ENCODE data around the gene ELN. TPM values are rescaled to one million over a fixed set of nuclear protein-coding genes. Genes with fewer than 3 reads are reported as not detected.
A peak's percentile ranks its signal among the peaks of the same experiment; 100 is the strongest.

Gene ELN
- total RNA-seq, 4 donors from 2014 or later = 46.5 to 152 (median 108) TPM

DNA sequence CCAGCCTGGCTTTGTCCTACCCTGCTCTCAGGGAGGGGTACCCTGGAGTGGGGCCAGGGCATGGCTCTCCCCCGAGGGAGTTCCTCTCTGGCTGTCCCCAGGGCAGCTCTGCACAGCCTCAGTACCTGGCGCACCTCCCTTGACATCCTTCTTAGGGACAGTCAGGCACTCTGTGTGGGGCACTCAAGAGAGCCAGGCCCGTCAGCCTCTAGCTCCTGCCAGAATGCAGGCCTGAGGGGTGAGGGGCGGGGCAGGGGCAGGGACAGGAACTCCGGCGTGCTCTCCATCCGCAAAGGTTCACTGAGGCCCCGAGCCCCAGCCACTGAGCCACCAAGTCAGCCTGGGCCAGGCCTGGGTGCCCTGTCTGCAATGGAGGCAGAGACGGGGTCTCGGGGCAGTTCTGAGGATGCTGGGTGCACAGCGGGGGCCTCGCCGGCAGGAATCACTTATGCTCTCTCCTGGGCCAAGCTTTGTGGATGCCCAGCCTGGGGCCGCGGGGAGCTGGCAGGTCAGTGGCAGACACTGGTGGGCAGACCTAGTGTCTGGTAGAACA is 65.8 kb downstream of the ELN start:
- 19 to 35% methylated on average over 12 to 14 of the region's 15 CpGs for WGBS, 2 donors

DNA sequence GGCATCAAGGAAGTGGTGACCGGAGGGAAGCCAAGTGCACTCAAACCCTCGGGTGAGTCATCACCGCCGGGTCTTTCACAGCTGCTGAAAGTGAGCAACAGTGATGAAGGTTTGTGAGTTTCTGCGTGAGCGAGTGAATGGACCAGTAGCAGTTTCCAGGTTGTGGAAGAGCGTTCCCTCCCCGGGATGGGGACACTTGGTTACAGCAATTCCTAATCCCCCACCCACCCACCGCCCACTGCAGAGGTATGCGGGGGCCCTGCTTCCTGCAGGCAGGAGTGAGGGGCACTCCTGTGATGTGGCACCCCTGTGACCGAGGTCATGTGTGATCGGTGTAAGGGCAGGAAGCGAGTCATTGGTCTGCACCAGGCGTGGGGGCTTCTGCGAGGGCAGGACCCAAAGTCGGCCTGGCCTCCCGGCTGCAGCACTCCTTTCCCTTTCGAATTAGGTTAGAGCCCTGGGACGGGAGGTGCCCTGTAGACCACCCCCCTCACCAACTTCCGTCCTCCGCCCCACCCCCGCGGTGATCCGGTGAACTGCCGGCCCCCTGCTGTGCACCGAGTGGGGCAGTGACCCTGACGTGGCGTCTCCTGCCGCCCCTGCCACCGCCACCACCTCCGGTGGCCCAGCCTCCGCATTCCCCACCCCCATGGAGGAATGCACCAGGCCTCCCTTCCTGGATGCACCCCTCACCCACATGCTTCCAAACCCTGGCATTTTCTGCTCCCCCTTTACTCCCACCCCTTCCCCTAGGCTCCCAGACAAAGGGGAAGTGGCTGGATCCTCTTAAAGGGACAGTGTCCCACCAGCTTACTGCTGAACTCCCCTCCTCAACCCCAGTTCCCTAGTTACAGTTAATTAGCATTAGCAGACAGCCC is 66.5 kb downstream of the ELN start:
- peak; percentile 65 to 73 for DNase-seq (ENCODE audit: low spot score in 2 of 2)
- peak overlapping the region; percentile 6 to 90 (median 74) for H3K27ac ChIP-seq

More for the DNA sequence above, 65.8 kb downstream of the ELN start:
- Histone ChIP-seq H3K27ac (peak overlapping the region; percentile 51 to 90 (median 74)), H3K36me3 (peaks cover 0 to 41% (median 0%) of the 10 kb centered on the region in 3 donors), H3K4me1 (peaks cover 0 to 37% (median 26%) of the 10 kb centered on the region in 4 donors), H3K27me3 (no peaks in the 10 kb centered on the region), H3K4me3 (peak overlapping the region; percentile 13 to 56 (median 34)), H3K9me3 (no peaks in the 10 kb centered on the region)
- TF ChIP-seq, protein P1, sequence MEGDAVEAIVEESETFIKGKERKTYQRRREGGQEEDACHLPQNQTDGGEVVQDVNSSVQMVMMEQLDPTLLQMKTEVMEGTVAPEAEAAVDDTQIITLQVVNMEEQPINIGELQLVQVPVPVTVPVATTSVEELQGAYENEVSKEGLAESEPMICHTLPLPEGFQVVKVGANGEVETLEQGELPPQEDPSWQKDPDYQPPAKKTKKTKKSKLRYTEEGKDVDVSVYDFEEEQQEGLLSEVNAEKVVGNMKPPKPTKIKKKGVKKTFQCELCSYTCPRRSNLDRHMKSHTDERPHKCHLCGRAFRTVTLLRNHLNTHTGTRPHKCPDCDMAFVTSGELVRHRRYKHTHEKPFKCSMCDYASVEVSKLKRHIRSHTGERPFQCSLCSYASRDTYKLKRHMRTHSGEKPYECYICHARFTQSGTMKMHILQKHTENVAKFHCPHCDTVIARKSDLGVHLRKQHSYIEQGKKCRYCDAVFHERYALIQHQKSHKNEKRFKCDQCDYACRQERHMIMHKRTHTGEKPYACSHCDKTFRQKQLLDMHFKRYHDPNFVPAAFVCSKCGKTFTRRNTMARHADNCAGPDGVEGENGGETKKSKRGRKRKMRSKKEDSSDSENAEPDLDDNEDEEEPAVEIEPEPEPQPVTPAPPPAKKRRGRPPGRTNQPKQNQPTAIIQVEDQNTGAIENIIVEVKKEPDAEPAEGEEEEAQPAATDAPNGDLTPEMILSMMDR (IDR thresholded peaks at IDR 0.05) = no peak
- TF ChIP-seq POLR2A (IDR thresholded peaks at IDR 0.05) (no peak), EP300 (IDR thresholded peaks at IDR 0.05) (no peak)
- no peak for DNase-seq (ENCODE audit: low spot score in 2 of 2)

DNA sequence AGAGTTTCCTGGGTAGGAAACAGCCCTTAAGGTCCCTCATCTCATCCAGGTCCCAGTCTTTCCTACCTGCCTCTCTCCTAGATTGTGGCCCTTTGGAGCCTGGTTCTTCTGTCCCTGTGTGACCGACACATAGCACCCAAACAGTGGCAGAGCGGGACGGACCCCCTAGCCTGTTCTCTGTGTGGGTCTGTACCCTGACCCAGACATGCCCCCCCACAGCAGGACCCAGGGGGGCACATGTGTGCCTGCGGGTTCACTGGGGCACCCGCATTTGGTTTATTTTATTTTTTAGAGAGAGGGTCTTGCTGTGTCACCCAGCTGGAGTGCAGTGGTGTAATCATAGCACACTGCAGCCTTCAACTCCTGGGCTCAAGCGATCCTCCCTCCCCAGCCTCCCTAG is 67.2 kb downstream of the ELN start:
- Histone ChIP-seq H3K27ac (peak overlapping the region in 3 of 4 donors; percentile 69 to 90 (median 78)), H3K27me3 (no peaks in the 10 kb centered on the region), H3K9me3 (no peaks in the 10 kb centered on the region), H3K4me1 (peaks cover 0 to 37% (median 26%) of the 10 kb centered on the region in 4 donors), H3K36me3 (peaks cover 0 to 43% (median 0%) of the 10 kb centered on the region in 3 donors), H3K4me3 (peak overlapping the region in 3 of 4 donors; percentile 23 to 56 (median 44))
- TF ChIP-seq EP300 (IDR thresholded peaks at IDR 0.05) = no peak
- TF ChIP-seq, protein P1 (IDR thresholded peaks at IDR 0.05) = no peak
- TF ChIP-seq POLR2A (IDR thresholded peaks at IDR 0.05) = no peak
- no peak for DNase-seq (ENCODE audit: low spot score in 2 of 2)
- WGBS, 2 donors = 90 to 92% methylated on average over 6 of the region's 6 CpGs

More for the DNA sequence above, 66.5 kb downstream of the ELN start:
- WGBS, 2 donors = 7 to 13% methylated on average over 27 of the region's 32 CpGs
- H3K36me3 ChIP-seq = peaks cover 0 to 41% (median 0%) of the 10 kb centered on the region in 3 donors
- TF ChIP-seq, protein P1 (IDR thresholded peaks at IDR 0.05) = peak in 1 of 5 experiments; percentile 16
- TF ChIP-seq EP300 (IDR thresholded peaks at IDR 0.05) (peak in 1 of 2 donors; percentile 43), POLR2A (IDR thresholded peaks at IDR 0.05) (no peak)
- H3K27me3 ChIP-seq = no peaks in the 10 kb centered on the region
- H3K4me1 ChIP-seq = peaks cover 0 to 37% (median 26%) of the 10 kb centered on the region in 4 donors
- H3K4me3 ChIP-seq = peak overlapping the region; percentile 23 to 56 (median 46)
- no peaks in the 10 kb centered on the region for H3K9me3 ChIP-seq

DNA sequence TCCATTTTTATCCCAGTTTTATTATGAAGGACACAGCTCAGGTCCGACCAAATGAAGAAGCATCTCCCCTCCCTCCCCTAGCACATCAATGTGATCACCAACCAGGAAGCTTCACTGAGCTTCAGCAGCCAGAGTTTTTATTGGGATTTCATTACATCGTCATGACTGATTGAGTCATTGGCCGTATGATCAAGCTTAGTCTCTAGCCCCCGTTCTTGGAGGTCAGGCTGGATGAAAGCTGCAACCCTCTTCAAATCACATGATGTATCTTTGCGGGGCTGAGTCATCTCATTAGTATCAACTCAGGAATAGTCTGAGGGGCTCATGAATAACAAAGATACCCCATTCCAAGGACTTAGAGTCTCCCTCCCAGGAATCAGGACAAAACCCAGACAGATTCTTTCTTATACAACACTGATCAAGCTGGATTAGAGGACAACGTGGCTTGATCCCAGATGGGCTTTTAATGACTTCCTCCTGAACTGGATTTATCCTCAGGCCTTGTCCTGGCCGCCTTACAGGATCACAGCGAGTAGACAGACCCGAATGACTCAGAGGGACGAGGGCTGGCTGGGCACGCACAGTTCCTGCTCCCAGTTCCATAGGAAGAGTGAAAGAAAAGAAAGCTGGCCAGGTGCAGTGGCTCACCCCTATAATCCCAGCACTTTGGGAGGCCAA is 70.1 kb downstream of the ELN start:
- no peak for TF ChIP-seq POLR2A (IDR thresholded peaks at IDR 0.05)
- TF ChIP-seq, protein P1 (IDR thresholded peaks at IDR 0.05) = no peak
- no peak for TF ChIP-seq EP300 (IDR thresholded peaks at IDR 0.05)

More for the DNA sequence above, 70.1 kb downstream of the ELN start:
- no peak overlapping the region for H3K4me3 ChIP-seq
- WGBS, 2 donors = 75% methylated on average over 11 of the region's 11 CpGs
- no peaks in the 10 kb centered on the region for H3K9me3 ChIP-seq
- H3K27me3 ChIP-seq = no peaks in the 10 kb centered on the region
- H3K27ac ChIP-seq = peak overlapping the region in 3 of 4 donors; percentile 10 to 64 (median 15)
- H3K36me3 ChIP-seq = peaks cover 0 to 64% (median 0%) of the 10 kb centered on the region in 3 donors
- H3K4me1 ChIP-seq = peaks cover 0 to 31% (median 15%) of the 10 kb centered on the region in 4 donors
- no peak for DNase-seq (ENCODE audit: low spot score in 2 of 2)
